Parathyroid adenoma (tissue), 2 donors: Measurements from ENCODE around the gene ATRIP.
A peak's percentile ranks its signal among the peaks of the same experiment; 100 is the strongest.

Source experiments
- H2AFZ ChIP-seq: fragments of 300-600 bp; sonication (generic); one replicate; pipeline ENCODE4 v1.7.0; 2017; ENCODE audit warnings: antibody characterized with exemption, mild to moderate bottlenecking
- H3K27ac ChIP-seq: fragments of 300-600 bp; sonication (generic); one replicate; pipeline ENCODE4 v1.7.0; 2017
- H3K27me3 ChIP-seq: fragments of 300-600 bp; sonication (generic); one replicate; pipeline ENCODE4 v1.7.0; 2017; ENCODE audit warnings: low read length; ENCODE audit not compliant: control insufficient read depth, insufficient read depth
- H3K36me3 ChIP-seq: fragments of 300-600 bp; sonication (generic); one replicate; pipeline ENCODE4 v1.7.0; 2017; ENCODE audit warnings: low read length; ENCODE audit not compliant: control insufficient read depth, insufficient read depth
- H3K4me1 ChIP-seq: fragments of 300-600 bp; sonication (generic); one replicate; pipeline ENCODE4 v1.7.0; 2017; ENCODE audit warnings: control low read depth
- H3K4me2 ChIP-seq: fragments of 300-600 bp; sonication (generic); one replicate; pipeline ENCODE4 v1.7.0; 2017; ENCODE audit warnings: low read length
- H3K4me3 ChIP-seq: fragments of 300-600 bp; sonication (generic); one replicate; pipeline ENCODE4 v1.7.0; 2017; ENCODE audit warnings: low read depth, low read length
- H3K79me2 ChIP-seq: fragments of 300-600 bp; sonication (generic); one replicate; pipeline ENCODE4 v1.7.0; 2017; ENCODE audit warnings: control low read depth
- H3K9ac ChIP-seq: fragments of 300-600 bp; sonication (generic); one replicate; pipeline ENCODE4 v1.7.0; 2017; ENCODE audit warnings: mild to moderate bottlenecking
- H3K9me3 ChIP-seq: fragments of 300-600 bp; sonication (generic); one replicate; pipeline ENCODE4 v1.7.0; 2017; ENCODE audit warnings: low read length; ENCODE audit not compliant: control insufficient read depth
- TF ChIP-seq, protein P1 (sequence below): fragments of 300-600 bp; sonication (generic); IDR thresholded peaks from one replicate; pipeline ENCODE4 v1.7.0; 2017; ENCODE audit warnings: antibody characterized with exemption, mild to moderate bottlenecking
- donor health status: primary hyperparathyroidism.

Gene ATRIP

DNA sequence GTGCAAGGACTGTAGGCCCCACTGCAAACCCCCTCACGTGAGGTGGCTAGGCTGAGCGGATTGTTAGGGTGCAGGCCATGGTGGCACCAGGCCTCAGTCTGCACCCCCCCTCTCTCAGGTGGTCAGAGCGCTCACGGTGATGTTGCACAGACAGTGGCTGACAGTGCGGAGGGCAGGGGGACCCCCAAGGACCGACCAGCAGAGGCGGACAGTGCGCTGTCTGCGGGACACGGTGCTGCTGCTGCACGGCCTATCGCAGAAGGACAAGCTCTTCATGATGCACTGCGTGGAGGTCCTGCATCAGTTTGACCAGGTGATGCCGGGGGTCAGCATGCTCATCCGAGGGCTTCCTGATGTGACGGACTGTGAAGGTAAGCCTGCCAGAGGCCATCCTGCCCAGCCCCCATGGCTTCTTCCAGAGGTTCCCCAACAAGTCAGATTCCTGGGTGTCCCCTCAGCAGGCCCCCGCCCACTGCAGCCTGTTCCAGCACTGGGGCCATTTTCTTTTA is 18.2 kb downstream of the ATRIP start:
- Histone ChIP-seq H3K27ac (peak overlapping the region; percentile 100), H3K36me3 (no peaks in the 10 kb centered on the region), H3K9me3 (no peaks in the 10 kb centered on the region), H3K79me2 (peaks cover 11% of the 10 kb centered on the region), H2AFZ (peak overlapping the region; percentile 84), H3K4me3 (peak overlapping the region; percentile 64), H3K4me1 (peaks cover 13% of the 10 kb centered on the region), H3K9ac (no peak overlapping the region), H3K27me3 (no peaks in the 10 kb centered on the region), H3K4me2 (peak overlapping the region; percentile 37)
- TF ChIP-seq, protein P1, sequence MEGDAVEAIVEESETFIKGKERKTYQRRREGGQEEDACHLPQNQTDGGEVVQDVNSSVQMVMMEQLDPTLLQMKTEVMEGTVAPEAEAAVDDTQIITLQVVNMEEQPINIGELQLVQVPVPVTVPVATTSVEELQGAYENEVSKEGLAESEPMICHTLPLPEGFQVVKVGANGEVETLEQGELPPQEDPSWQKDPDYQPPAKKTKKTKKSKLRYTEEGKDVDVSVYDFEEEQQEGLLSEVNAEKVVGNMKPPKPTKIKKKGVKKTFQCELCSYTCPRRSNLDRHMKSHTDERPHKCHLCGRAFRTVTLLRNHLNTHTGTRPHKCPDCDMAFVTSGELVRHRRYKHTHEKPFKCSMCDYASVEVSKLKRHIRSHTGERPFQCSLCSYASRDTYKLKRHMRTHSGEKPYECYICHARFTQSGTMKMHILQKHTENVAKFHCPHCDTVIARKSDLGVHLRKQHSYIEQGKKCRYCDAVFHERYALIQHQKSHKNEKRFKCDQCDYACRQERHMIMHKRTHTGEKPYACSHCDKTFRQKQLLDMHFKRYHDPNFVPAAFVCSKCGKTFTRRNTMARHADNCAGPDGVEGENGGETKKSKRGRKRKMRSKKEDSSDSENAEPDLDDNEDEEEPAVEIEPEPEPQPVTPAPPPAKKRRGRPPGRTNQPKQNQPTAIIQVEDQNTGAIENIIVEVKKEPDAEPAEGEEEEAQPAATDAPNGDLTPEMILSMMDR, result no peak

- peaks cover 13% of the 10 kb centered on the region for H3K4me1 ChIP-seq
- H3K9ac ChIP-seq, result no peak overlapping the region
- H3K4me2 ChIP-seq, result peak overlapping the region; percentile 37
- no peaks in the 10 kb centered on the region for H3K36me3 ChIP-seq
- H3K9me3 ChIP-seq, result no peaks in the 10 kb centered on the region
- TF ChIP-seq, protein P1, result no peak
- H3K27ac ChIP-seq, result peak overlapping the region; percentile 100
- peak overlapping the region; percentile 64 for H3K4me3 ChIP-seq
- H3K79me2 ChIP-seq, result peaks cover 11% of the 10 kb centered on the region
- H2AFZ ChIP-seq, result peak overlapping the region; percentile 84
- H3K27me3 ChIP-seq, result no peaks in the 10 kb centered on the region
These were observed 18.6 kb downstream of the ATRIP start for GRCh38 chr3:48465237-48465530.

DNA sequence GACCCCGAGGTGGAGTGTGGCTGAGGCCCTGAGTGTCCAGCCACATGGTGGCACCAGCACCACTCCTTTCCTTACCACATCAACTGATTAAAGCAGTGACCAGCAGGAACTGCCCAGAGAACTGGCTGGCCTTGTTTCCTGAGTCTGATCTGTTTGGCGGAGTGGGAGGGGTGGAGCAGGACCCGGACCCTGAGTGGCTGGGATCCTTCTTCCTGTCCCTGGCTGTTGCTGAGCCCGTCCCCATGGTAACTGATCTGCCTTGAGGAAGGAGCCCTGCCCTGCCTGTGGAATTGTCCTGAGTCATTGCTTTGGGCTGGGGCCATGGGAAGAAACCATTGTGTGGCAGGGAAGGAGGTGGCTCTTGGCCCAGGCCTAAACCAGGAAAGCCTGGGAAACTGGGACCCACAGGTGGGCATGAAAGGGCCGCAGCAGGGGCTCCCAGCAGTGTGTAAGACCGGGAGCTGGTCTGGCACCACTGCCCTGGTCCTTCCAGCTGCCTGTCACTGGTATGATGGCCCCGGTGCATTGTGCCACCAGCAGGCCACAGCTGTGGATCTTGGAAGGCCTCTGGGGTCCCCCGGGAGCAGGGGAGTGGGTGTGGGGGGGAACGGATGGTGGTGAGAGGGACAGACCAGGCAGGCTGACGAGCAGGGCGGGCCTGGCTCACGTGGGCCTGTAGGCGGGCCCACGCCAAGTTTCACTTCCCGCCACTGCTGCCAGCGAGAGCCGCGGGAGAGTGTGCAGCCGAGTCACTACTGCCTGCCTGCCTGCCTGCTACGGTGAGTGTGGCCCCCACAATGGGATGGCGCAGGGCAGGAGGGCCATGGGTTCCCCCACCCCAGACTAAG is 19.2 kb downstream of the ATRIP start:
- Histone ChIP-seq H2AFZ (peak overlapping the region; percentile 84), H3K4me2 (peak overlapping the region; percentile 95), H3K79me2 (peaks cover 17% of the 10 kb centered on the region), H3K27ac (peak overlapping the region; percentile 100), H3K36me3 (no peaks in the 10 kb centered on the region), H3K4me1 (peaks cover 13% of the 10 kb centered on the region), H3K27me3 (no peaks in the 10 kb centered on the region), H3K9me3 (no peaks in the 10 kb centered on the region), H3K4me3 (peak overlapping the region; percentile 64), H3K9ac (peak overlapping the region; percentile 49)
- TF ChIP-seq, protein P1, result peak; percentile 85

DNA sequence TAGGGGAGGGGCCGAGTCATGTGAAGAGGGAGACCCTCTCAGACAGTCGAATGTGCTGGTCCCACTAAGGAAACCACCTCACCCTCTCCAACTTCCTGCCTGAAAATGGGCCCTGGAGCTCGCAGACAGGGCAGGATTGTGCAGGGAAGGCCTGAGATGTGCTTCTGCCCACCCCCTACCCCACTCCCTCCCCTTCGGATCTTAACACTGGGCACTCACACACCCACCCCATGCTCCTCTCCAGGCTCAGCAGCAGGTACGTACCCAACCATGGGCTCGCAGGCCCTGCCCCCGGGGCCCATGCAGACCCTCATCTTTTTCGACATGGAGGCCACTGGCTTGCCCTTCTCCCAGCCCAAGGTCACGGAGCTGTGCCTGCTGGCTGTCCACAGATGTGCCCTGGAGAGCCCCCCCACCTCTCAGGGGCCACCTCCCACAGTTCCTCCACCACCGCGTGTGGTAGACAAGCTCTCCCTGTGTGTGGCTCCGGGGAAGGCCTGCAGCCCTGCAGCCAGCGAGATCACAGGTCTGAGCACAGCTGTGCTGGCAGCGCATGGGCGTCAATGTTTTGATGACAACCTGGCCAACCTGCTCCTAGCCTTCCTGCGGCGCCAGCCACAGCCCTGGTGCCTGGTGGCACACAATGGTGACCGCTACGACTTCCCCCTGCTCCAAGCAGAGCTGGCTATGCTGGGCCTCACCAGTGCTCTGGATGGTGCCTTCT is 20.0 kb downstream of the ATRIP start:
- Histone ChIP-seq H3K27me3 (no peaks in the 10 kb centered on the region), H3K9me3 (no peaks in the 10 kb centered on the region), H3K27ac (peak overlapping the region; percentile 100), H3K4me3 (peak overlapping the region; percentile 64), H3K4me2 (peak overlapping the region; percentile 95), H3K36me3 (no peaks in the 10 kb centered on the region), H2AFZ (peak overlapping the region; percentile 84), H3K4me1 (peaks cover 13% of the 10 kb centered on the region), H3K79me2 (peaks cover 20% of the 10 kb centered on the region), H3K9ac (peak overlapping the region; percentile 49)
- TF ChIP-seq, protein P1, result no peak
